ENCODE results near the gene JAK1.

The JAK1 gene

DNA sequence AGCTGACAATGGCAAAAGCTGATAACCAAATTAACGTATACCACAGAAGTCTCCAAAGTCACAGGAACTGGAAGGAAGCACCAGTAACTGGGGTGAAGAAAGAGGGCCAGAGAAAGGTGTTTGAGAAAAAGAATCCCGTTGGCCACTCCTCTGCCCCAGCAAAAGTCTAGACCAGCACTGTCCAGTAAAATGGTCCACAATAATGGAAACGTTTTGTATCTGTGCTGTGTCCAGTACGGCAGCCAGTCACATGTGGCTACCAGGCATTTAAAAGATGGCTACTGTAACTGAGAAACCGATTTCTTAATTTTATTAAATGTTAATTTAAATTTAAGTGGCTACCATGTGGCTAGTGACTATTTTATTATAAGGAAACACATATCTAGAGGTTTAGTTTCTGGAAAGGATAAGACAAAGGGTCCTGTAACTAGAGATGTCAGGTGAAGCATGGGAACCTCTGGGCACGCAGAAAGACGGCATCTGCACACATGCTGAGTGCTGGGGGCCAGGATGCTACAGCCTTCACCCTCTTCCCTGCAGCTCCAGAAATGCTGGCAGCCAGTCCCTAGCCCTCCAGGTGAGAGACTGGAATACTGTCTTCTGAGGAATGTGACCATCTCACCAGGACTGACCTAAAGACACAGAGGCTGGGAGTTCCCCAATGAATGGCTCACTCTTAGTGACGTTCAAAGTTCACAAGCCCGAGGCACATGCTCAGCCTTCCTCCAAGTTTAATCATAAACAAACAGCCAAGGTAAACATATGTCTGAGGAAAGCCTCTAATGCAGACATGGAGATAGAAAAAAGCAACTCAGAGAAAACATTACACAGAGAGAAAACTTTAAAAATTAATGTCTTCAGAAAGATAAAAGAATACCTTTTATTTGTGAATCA, 50.7 kb downstream of the JAK1 start:
- no peak overlapping the region for H3K4me3 ChIP-seq (ENCODE audit: low read depth, low read length)
- DNase-seq (ENCODE audit: low read depth): peak; percentile 55
- TF ChIP-seq CTCF (IDR thresholded peaks at IDR 0.05; ENCODE audit: control insufficient read depth, extremely low read depth, insufficient read depth): no peak

DNA sequence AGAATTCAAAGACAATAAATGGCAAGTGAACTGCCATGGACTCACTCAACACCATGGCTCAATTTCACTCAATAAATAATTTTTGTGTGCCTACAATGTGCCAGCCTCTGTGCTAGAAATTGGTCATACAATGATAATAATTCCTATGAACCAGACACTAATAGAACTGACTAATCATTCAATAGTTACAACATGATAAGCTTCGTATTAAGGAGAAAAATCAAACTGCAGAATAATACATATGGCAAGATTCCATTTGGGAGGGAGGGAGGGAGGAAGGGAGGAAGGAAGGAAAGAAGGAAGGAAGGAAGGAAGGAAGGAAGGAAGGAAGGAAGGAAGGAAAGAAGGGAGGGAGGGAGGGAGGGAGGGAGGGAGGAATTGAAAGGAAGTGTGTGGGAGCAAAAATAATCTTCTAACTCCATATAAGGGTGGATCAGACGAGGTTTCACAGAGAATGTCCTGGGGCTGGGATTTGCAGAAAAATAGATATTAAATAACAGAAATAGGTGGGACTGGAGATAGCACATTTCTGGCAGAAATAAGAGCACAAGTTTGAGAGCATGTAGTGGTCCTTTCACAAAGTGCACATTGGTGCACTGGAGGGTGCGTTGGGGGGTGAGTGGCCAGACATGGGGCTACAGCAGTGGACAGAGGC, 52.9 kb downstream of the JAK1 start:
- DNase-seq (ENCODE audit: low read depth): no peak
- H3K4me3 ChIP-seq (ENCODE audit: low read depth, low read length): no peak overlapping the region
- no peak for TF ChIP-seq CTCF (IDR thresholded peaks at IDR 0.05; ENCODE audit: control insufficient read depth, extremely low read depth, insufficient read depth)

GRCh38 chr1:64912191-64912590, 54.2 kb downstream of the JAK1 start:
- no peak for TF ChIP-seq CTCF (IDR thresholded peaks at IDR 0.05; ENCODE audit: control insufficient read depth, extremely low read depth, insufficient read depth)
- DNase-seq (ENCODE audit: low read depth): no peak
- H3K4me3 ChIP-seq (ENCODE audit: low read depth, low read length): no peak overlapping the region

DNA sequence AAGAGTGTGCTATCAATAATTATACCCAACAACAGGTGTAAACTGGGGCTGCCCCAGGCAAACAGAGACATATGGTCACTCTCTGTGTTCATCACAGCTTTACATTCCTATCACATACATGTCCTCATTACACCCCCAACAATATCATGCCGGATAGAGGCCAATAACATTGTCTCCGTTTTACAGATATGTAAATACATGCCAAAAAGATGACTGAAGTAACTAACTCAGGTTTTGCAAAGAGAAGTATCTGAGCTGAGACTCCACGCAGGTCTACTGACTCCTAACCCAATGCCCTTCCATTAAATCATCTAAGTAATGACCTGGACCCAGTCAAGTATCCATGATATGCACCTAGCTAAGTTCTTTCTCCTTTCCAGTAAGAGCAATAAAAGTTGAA, 55.0 kb downstream of the JAK1 start:
- no peak for TF ChIP-seq CTCF (IDR thresholded peaks at IDR 0.05; ENCODE audit: control insufficient read depth, extremely low read depth, insufficient read depth)
- DNase-seq (ENCODE audit: low read depth): no peak
- H3K4me3 ChIP-seq (ENCODE audit: low read depth, low read length): no peak overlapping the region

- DNase-seq (ENCODE audit: low read depth): no peak
- H3K4me3 ChIP-seq (ENCODE audit: low read depth, low read length): no peak overlapping the region
- no peak for TF ChIP-seq CTCF (IDR thresholded peaks at IDR 0.05; ENCODE audit: control insufficient read depth, extremely low read depth, insufficient read depth)
Measured at GRCh38 chr1:64909031-64909430, 57.3 kb downstream of the JAK1 start.

GRCh38 chr1:64908575-64908974, 57.8 kb downstream of the JAK1 start:
- no peak overlapping the region for H3K4me3 ChIP-seq (ENCODE audit: low read depth, low read length)
- no peak for TF ChIP-seq CTCF (IDR thresholded peaks at IDR 0.05; ENCODE audit: control insufficient read depth, extremely low read depth, insufficient read depth)
- DNase-seq (ENCODE audit: low read depth): no peak
